ENCODE results near the gene UPK3A. TPM values are rescaled to one million over a fixed set of nuclear protein-coding genes. Genes with fewer than 3 reads are reported as not detected.
A peak's percentile ranks its signal among the peaks of the same experiment; 100 is the strongest.

Gene UPK3A
- total and polyA plus RNA-seq, 2 of the 13 experiments (the other 11 are each of a cell fraction or from before 2014, with no cell fraction given): 10.5 to 13.8 TPM

DNA sequence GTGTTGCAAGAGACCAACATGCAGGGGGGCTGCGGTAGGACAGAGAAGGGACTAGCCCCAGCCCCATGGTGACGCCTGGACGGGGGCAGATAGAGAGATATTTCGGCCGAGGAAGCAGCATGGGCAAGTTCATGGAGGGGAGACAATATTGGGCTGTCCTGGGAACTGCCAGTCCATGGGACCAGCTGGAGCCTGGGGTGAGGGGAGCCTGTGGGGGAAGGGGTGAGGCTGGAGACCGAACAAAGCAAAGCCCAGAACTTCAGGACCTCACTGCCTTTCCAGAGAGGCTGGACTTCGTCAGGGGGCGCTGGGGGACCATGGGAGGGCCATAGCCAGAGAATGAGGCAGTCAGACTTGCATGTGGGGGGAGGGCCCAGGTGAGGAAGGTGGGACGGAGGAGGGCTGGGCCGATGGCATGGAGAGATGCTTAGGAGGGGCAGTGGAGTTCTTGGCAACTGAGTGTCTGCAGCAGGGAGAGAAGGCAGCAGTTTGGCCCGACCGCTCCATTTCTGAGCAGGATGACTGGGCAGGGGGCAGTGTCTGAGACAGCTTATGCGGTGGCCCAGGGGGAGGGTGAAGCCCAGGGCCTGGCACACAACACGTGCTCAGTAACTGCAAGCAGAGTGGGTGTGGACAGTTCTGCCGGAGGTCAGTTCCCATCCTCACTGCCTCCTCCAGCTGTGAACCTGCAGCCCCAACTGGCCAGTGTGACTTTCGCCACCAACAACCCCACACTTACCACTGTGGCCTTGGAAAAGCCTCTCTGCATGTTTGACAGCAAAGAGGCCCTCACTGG, 712 bp downstream of the UPK3A start (continued):
- 0 out of 2 replicates have a peak, but pooled peaks have one; percentile 38 for TF ChIP-seq HMGXB3 (CRISPR knock-in tag; IDR thresholded peaks at IDR 0.05; ENCODE audit: borderline replicate concordance)
- TF ChIP-seq PRDM10 (CRISPR knock-in tag; IDR thresholded peaks at IDR 0.05; ENCODE audit: low read depth): no peak
- TF ChIP-seq BRCA1 (CRISPR knock-in tag; IDR thresholded peaks at IDR 0.05): no peak
- peak; percentile 60; the same call in 1 of the 2 replicates for TF ChIP-seq HDAC1 (CRISPR knock-in tag; IDR thresholded peaks at IDR 0.05)
- TF ChIP-seq HMGXB4 (CRISPR knock-in tag; IDR thresholded peaks at IDR 0.05; ENCODE audit: borderline replicate concordance in 1 of 2, low read depth in 1 of 2): peak in 1 of 2 experiments; percentile 53; a peak in 1 of 4 replicates
- TF ChIP-seq THYN1 (CRISPR knock-in tag; IDR thresholded peaks at IDR 0.05; ENCODE audit: borderline replicate concordance, low read depth): no peak
- TF ChIP-seq LRRFIP1 (CRISPR knock-in tag; conservative IDR thresholded peaks at IDR 0.05): no peak
- TF ChIP-seq TEAD3 (CRISPR knock-in tag; optimal IDR thresholded peaks at IDR 0.05; ENCODE audit: borderline replicate concordance): peak; percentile 16
- no peak for TF ChIP-seq ZNF20 (CRISPR knock-in tag; IDR thresholded peaks at IDR 0.05)
- TF ChIP-seq, protein P1, sequence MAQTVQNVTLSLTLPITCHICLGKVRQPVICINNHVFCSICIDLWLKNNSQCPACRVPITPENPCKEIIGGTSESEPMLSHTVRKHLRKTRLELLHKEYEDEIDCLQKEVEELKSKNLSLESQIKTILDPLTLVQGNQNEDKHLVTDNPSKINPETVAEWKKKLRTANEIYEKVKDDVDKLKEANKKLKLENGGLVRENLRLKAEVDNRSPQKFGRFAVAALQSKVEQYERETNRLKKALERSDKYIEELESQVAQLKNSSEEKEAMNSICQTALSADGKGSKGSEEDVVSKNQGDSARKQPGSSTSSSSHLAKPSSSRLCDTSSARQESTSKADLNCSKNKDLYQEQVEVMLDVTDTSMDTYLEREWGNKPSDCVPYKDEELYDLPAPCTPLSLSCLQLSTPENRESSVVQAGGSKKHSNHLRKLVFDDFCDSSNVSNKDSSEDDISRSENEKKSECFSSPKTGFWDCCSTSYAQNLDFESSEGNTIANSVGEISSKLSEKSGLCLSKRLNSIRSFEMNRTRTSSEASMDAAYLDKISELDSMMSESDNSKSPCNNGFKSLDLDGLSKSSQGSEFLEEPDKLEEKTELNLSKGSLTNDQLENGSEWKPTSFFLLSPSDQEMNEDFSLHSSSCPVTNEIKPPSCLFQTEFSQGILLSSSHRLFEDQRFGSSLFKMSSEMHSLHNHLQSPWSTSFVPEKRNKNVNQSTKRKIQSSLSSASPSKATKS (CRISPR knock-in tag; IDR thresholded peaks at IDR 0.05): no peak
- peak; percentile 50 for TF ChIP-seq U2AF1 (optimal IDR thresholded peaks at IDR 0.05; ENCODE audit: low read depth, low read length)
- TF ChIP-seq HES4 (CRISPR knock-in tag; IDR thresholded peaks at IDR 0.05; ENCODE audit: borderline replicate concordance): no peak
